HepG2 (cell line): ENCODE measurements around the gene DDR1. TPM values are rescaled to one million over a fixed set of nuclear protein-coding genes. Genes with fewer than 3 reads are reported as not detected.

Source experiments
- ATAC-seq: fragments of 200-7000 bp; cut with Tn5 transposase; 3 replicates; pipeline ENCODE4 v1.9.1; 2020; ENCODE audit warnings: mild to moderate bottlenecking, moderate library complexity
- BruUV-seq: library from RNA; stranded (reverse); fragments of 400-500 nt; replicated peaks from 2 replicates; lab custom pipeline; 2021; lab: Mats Ljungman, UMichigan
- CTCF ChIA-PET: fragments of 300-600 bp; formaldehyde crosslinking; extraction: SDS; loops from one replicate; lab custom pipeline; 2021; ENCODE audit warnings: low total read pairs, inconsistent platforms, low intra/inter-chr PET ratio; lab: Yijun Ruan, JAX
- POLR2A ChIA-PET: fragments of 350-600 bp; sonication (Branson Sonifier 250); formaldehyde crosslinking; loops from one replicate; lab custom pipeline; 2020; ENCODE audit warnings: antibody characterized with exemption, inconsistent platforms; lab: Yijun Ruan, JAX
- DNase-seq: peaks from one replicate; pipeline ENCODE4 v3.0.0-alpha.2; 2015; ENCODE audit warnings: low spot score
- FAIRE-seq: peaks from 3 replicates; lab custom pipeline; 2011; peaks lifted over from hg19 to GRCh38; lab: Jason Lieb, UNC
- H2AFZ ChIP-seq: one replicate; pipeline ENCODE4 v1.6.1; 2011; ENCODE audit warnings: low read length, inconsistent platforms
- H3K27ac ChIP-seq: fragments of 300-600 bp; 3 replicates; pipeline ENCODE4 v1.8.0; 2011; ENCODE audit warnings: mixed run types, mild to moderate bottlenecking, mixed read lengths, low read length, inconsistent platforms; ENCODE audit not compliant: insufficient read depth; ENCODE audit errors: extremely low read length
- H3K27me3 ChIP-seq, 2 experiments: fragments of 200-600 bp in 1 of 2; 2 replicates in 1 of 2; 3 replicates in 1 of 2; pipeline versions ENCODE4 v1.6.0 to v1.8.0; 2011; ENCODE audit warnings: low read length in 2 of 2, mild to moderate bottlenecking in 2 of 2, moderate library complexity in 2 of 2, inconsistent platforms in 1 of 2; ENCODE audit not compliant: insufficient read depth in 2 of 2, control insufficient read depth in 1 of 2
- H3K36me3 ChIP-seq, 2 experiments: fragments of 200-600 bp in 1 of 2; replicated peaks in 1 of 2; 2 replicates in 1 of 2; 3 replicates in 1 of 2; pipeline versions ENCODE4 v1.5.1 to v1.8.0; 2011; ENCODE audit warnings: low read length in 2 of 2, inconsistent platforms in 1 of 2; ENCODE audit not compliant: insufficient read depth in 2 of 2, control insufficient read depth in 1 of 2
- H3K4me1 ChIP-seq: 2 replicates; pipeline ENCODE4 v1.5.1; 2012; ENCODE audit warnings: low read length, inconsistent platforms; ENCODE audit not compliant: insufficient read depth
- H3K4me2 ChIP-seq: 2 replicates; pipeline ENCODE4 v1.6.0; 2011; ENCODE audit warnings: low read depth, low read length, inconsistent platforms
- H3K4me3 ChIP-seq, 3 experiments: fragments of 200-600 bp in 1 of 3; sonication (generic), shearing (Covaris generic) in 1 of 3; replicated peaks in 1 of 3; 2 replicates each; pipeline ENCODE4 v1.5.1; 2011 to 2016; ENCODE audit warnings: low read length in 3 of 3, inconsistent platforms in 2 of 3, low read depth in 2 of 3, mild to moderate bottlenecking in 2 of 3, control low read depth in 1 of 3, mixed read lengths in 1 of 3; ENCODE audit not compliant: insufficient read depth in 1 of 3
- H3K79me2 ChIP-seq: one replicate; pipeline ENCODE4 v1.6.1; 2011; ENCODE audit warnings: low read length, inconsistent platforms; ENCODE audit not compliant: insufficient read depth
- H3K9ac ChIP-seq: 2 replicates; pipeline ENCODE4 v1.6.0; 2011; ENCODE audit warnings: mild to moderate bottlenecking, low read depth, low read length, inconsistent platforms; ENCODE audit not compliant: insufficient read depth
- H3K9me3 ChIP-seq: 2 replicates; pipeline ENCODE4 v1.5.1; 2012; ENCODE audit warnings: mild to moderate bottlenecking, low read length
- H4K20me1 ChIP-seq: 2 replicates; pipeline ENCODE4 v1.6.0; 2011; ENCODE audit warnings: inconsistent platforms, mild to moderate bottlenecking, low read length, moderate library complexity; ENCODE audit not compliant: insufficient read depth
- CCAR2 ChIP-seq: fragments of 200-400 bp; formaldehyde crosslinking; optimal IDR thresholded peaks from 2 replicates; pipeline ENCODE3; 2018; ENCODE audit warnings: low read depth, mild to moderate bottlenecking, low read length, moderate library complexity
- CREB1 ChIP-seq, 2 experiments: fragments of 450-650 bp in 1 of 2; IDR thresholded peaks; 2 replicates each; pipeline ENCODE4 v1.6.1; 2016 to 2017; ENCODE audit warnings: control low read depth in 1 of 2, mild to moderate bottlenecking in 1 of 2, missing compliant biosample characterization in 1 of 2, missing genetic modification characterization in 1 of 2
- HNF4A ChIP-seq: sonication (generic); formaldehyde crosslinking; IDR thresholded peaks from 2 replicates; pipeline ENCODE4 v1.4.0; 2020; ENCODE audit warnings: missing genetic modification reagents
- LRRFIP1 ChIP-seq: sonication (generic); formaldehyde crosslinking; conservative IDR thresholded peaks from 2 replicates; pipeline ENCODE4 v1.4.0; 2020; ENCODE audit warnings: missing genetic modification reagents
- RXRA ChIP-seq: sonication (generic); formaldehyde crosslinking; IDR thresholded peaks from 2 replicates; pipeline ENCODE4 v1.5.1; 2020; ENCODE audit warnings: missing genetic modification reagents
- THRA ChIP-seq: sonication (generic); formaldehyde crosslinking; IDR thresholded peaks from 2 replicates; pipeline ENCODE4 v1.4.0; 2020; ENCODE audit warnings: missing genetic modification reagents, borderline replicate concordance
- WGBS: methylation state at CpG from one replicate; pipeline ENCODE4 v1.1.6; 2017; ENCODE audit warnings: low lambda C conversion rate; 5-methylcytosine and 5-hydroxymethylcytosine counted together
- in situ Hi-C: cut with HindIII; loops from 2 replicates; pipeline ENCODE4 v1.10.0; 2017; ENCODE audit warnings: low pct_unique_long_range_greater_than_20kb; ENCODE audit not compliant: extremely low pct_ligation_motif_present
- intact Hi-C: fragments of 100-400 bp; cut with micrococcal nuclease; formaldehyde crosslinking; loops from one replicate; pipeline ENCODE4 v1.10.0; 2022; ENCODE audit not compliant: unreplicated experiment
- polyA plus RNA-seq, 8 experiments: library from polyadenylated mRNA; depleted of rRNA in 3 of 8; stranded (reverse) in 7 of 8; unstranded in 1 of 8; fragments of >200 nt; fragmentation: Illumina TruSeq in 4 of 8; extraction: Trizol in 4 of 8; gene quantifications; 2 replicates each; pipeline versions ENCODE4 v1.2.1 to v1.2.3, GENCODE V29; 2011 to 2016; ENCODE audit warnings: low read depth in 4 of 8, missing spikeins in 1 of 8, mixed read lengths in 1 of 8; ENCODE audit not compliant: insufficient read depth in 1 of 8
- total RNA-seq, 5 experiments: library from RNA; depleted of rRNA; stranded (reverse); fragments of >200 nt; fragmentation: Illumina TruSeq; extraction: Trizol; gene quantifications; 2 replicates each; pipeline ENCODE4 v1.2.3, GENCODE V29; 2016; ENCODE audit warnings: low read depth in 1 of 5
- TF ChIP-seq, protein P1 (sequence below): IDR thresholded peaks from 2 replicates; pipeline ENCODE4 v1.6.1; 2012; ENCODE audit warnings: low read length, improper control_type of control experiment

Gene DDR1
- total and polyA plus RNA-seq, 2 of the 13 experiments (the other 11 are each of a cell fraction or from before 2014, with no cell fraction given) = 16.7 to 20.2 TPM

GRCh38 chr6:30940361-30940986 is 56.2 kb downstream of the DDR1 start, which contains the start of gene MUCL3:
MUCL3 (plus strand) TSS chr6:30940973; CDS start chr6:30941000, 27 bp downstream.
- DNase-seq (no peak), ATAC-seq (no peak), FAIRE-seq (no peak)
- H3K4me2 ChIP-seq = no peak within 1 kb of the TSS
- BruUV-seq = no TSS peak
- H3K27me3 ChIP-seq = peaks cover 2 to 35% of the 10 kb centered on the region in 2 experiments; a peak in 4 of 5 replicates
- no peaks in the 10 kb centered on the region for H4K20me1 ChIP-seq
- no peaks in the 10 kb centered on the region for H3K79me2 ChIP-seq
- POLR2A ChIA-PET = no interaction called here
- CTCF ChIA-PET = no interaction called here
- H3K36me3 ChIP-seq = no peaks in the 10 kb centered on the region
- TF ChIP-seq HNF4A (CRISPR knock-in tag) (0 out of 2 replicates have a peak, but pooled peaks have one; percentile 16), RXRA (CRISPR knock-in tag) (peak; percentile 30; the same call in 1 of the 2 replicates), LRRFIP1 (CRISPR knock-in tag) (no peak), CCAR2 (no peak), CREB1 (IDR thresholded peaks at IDR 0.05) (peak; percentile 33; the same call in 1 of the 2 replicates), CREB1 (CRISPR knock-in tag; IDR thresholded peaks at IDR 0.05) (no peak), THRA (CRISPR knock-in tag) (peak; percentile 23; the same call in 1 of the 2 replicates)
- TF ChIP-seq, protein P1, sequence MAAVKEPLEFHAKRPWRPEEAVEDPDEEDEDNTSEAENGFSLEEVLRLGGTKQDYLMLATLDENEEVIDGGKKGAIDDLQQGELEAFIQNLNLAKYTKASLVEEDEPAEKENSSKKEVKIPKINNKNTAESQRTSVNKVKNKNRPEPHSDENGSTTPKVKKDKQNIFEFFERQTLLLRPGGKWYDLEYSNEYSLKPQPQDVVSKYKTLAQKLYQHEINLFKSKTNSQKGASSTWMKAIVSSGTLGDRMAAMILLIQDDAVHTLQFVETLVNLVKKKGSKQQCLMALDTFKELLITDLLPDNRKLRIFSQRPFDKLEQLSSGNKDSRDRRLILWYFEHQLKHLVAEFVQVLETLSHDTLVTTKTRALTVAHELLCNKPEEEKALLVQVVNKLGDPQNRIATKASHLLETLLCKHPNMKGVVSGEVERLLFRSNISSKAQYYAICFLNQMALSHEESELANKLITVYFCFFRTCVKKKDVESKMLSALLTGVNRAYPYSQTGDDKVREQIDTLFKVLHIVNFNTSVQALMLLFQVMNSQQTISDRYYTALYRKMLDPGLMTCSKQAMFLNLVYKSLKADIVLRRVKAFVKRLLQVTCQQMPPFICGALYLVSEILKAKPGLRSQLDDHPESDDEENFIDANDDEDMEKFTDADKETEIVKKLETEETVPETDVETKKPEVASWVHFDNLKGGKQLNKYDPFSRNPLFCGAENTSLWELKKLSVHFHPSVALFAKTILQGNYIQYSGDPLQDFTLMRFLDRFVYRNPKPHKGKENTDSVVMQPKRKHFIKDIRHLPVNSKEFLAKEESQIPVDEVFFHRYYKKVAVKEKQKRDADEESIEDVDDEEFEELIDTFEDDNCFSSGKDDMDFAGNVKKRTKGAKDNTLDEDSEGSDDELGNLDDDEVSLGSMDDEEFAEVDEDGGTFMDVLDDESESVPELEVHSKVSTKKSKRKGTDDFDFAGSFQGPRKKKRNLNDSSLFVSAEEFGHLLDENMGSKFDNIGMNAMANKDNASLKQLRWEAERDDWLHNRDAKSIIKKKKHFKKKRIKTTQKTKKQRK = no peak
- H3K9ac ChIP-seq = no peak within 1 kb of the TSS
- peaks cover 18% of the 10 kb centered on the region for H3K4me1 ChIP-seq
- no peaks in the 10 kb centered on the region for H3K9me3 ChIP-seq
- WGBS = 5% methylated on average over 16 of the region's 16 CpGs
- no peak within 1 kb of the TSS for H2AFZ ChIP-seq
- in situ Hi-C loops (no loop called here), intact Hi-C loops (no loop called here)
- no peak within 1 kb of the TSS for H3K4me3 ChIP-seq
- H3K27ac ChIP-seq = no peak within 1 kb of the TSS
